NOMO-1 treated with dmso at 0.1 percent for 144 hours (cell line): ENCODE results near the gene ANKRD27.

Experiments used
- DNase-seq: peaks from one replicate; lab custom pipeline; 2025; ENCODE audit not compliant: unreplicated experiment; lab: John Stamatoyannopoulos, UW

ANKRD27 gene

GRCh38 chr19:32691291-32691951, 16.4 kb upstream of the ANKRD27 start, which contains the start of gene NUDT19:
Gene NUDT19, plus strand, starts transcription at chr19:32691821. Its CDS starts 140 bp downstream, at chr19:32691961.
- peak; percentile 64 for DNase-seq

- DNase-seq: no peak
Measured at GRCh38 chr19:32688311-32688710, 13.3 kb upstream of the ANKRD27 start.

- DNase-seq: no peak
Measured at GRCh38 chr19:32687681-32688080, 12.7 kb upstream of the ANKRD27 start.

GRCh38 chr19:32686847-32687475, 12.0 kb upstream of the ANKRD27 start:
- no peak for DNase-seq

- no peak for DNase-seq
Measured at GRCh38 chr19:32682317-32682716, 7.3 kb upstream of the ANKRD27 start.

- no peak for DNase-seq
Measured at GRCh38 chr19:32680986-32681385, 6.0 kb upstream of the ANKRD27 start.

- no peak for DNase-seq
Measured at GRCh38 chr19:32677657-32678056, 2.7 kb upstream of the ANKRD27 start.

- no peak for DNase-seq
Measured at GRCh38 chr19:32676895-32677359, 1.9 kb upstream of the ANKRD27 start.

- no peak for DNase-seq
Measured at GRCh38 chr19:32676186-32676894, 1.4 kb upstream of the ANKRD27 start.

- DNase-seq: no peak
Measured at GRCh38 chr19:32675720-32676185, 773 bp upstream of the ANKRD27 start, which contains the start of gene RGS9BP. Gene RGS9BP, plus strand, starts transcription at chr19:32675848. Its CDS starts 416 bp downstream, at chr19:32676264.

GRCh38 chr19:32674153-32674930, 638 bp downstream of the ANKRD27 start:
- no peak for DNase-seq

- no peak for DNase-seq
Measured at GRCh38 chr19:32673573-32673972, 1.4 kb downstream of the ANKRD27 start.

- no peak for DNase-seq
Measured at GRCh38 chr19:32672841-32673240, 2.1 kb downstream of the ANKRD27 start.

- DNase-seq: no peak
Measured at GRCh38 chr19:32671883-32672593, 2.9 kb downstream of the ANKRD27 start.

- DNase-seq: no peak
Measured at GRCh38 chr19:32669310-32669709, 5.7 kb downstream of the ANKRD27 start.

- DNase-seq: no peak
Measured at GRCh38 chr19:32666084-32666483, 8.9 kb downstream of the ANKRD27 start.

- no peak for DNase-seq
Measured at GRCh38 chr19:32662186-32662585, 12.8 kb downstream of the ANKRD27 start.

GRCh38 chr19:32661318-32661717, 13.7 kb downstream of the ANKRD27 start:
- no peak for DNase-seq

- no peak for DNase-seq
Measured at GRCh38 chr19:32658527-32658926, 16.5 kb downstream of the ANKRD27 start.

GRCh38 chr19:32658075-32658474, 16.9 kb downstream of the ANKRD27 start:
- no peak for DNase-seq
